ENCODE results near the gene SLMAP. TPM values are rescaled to one million over a fixed set of nuclear protein-coding genes. Genes with fewer than 3 reads are reported as not detected.
A peak's percentile ranks its signal among the peaks of the same experiment; 100 is the strongest.

SLMAP gene
- polyA plus RNA-seq, 1 donor (not counting 4 experiments of a cell fraction or from before 2014, with no cell fraction given) = 58.0 TPM

- Histone ChIP-seq H3K4me2 (ENCODE audit: control insufficient read depth, extremely low read depth, insufficient read depth, low read depth, low read length) (no peak overlapping the region), H3K9ac (ENCODE audit: control insufficient read depth, extremely low read depth, insufficient read depth, low read length) (no peak overlapping the region), H3K4me3 (ENCODE audit: control insufficient read depth in 2 of 3, extremely low read depth in 1 of 3, insufficient read depth in 2 of 3, low read depth in 1 of 3, low read length in 3 of 3) (no peak overlapping the region), H3K27ac (ENCODE audit: control insufficient read depth, insufficient read depth, low read length) (no peak overlapping the region), H3K9me1 (ENCODE audit: control insufficient read depth, extremely low read depth, insufficient read depth, low read length) (no peaks in the 10 kb centered on the region), H3K9me3 (ENCODE audit: control insufficient read depth, low read depth, low read length) (no peaks in the 10 kb centered on the region), H3K4me1 (ENCODE audit: control insufficient read depth, extremely low read depth, insufficient read depth, low read length) (peaks cover 5% of the 10 kb centered on the region), H2AFZ (ENCODE audit: control insufficient read depth, low read length) (peak overlapping the region; percentile 31), H3K27me3 (ENCODE audit: control insufficient read depth, extremely low read depth, insufficient read depth, low read length) (no peaks in the 10 kb centered on the region), H4K20me1 (ENCODE audit: control insufficient read depth, extremely low read depth, insufficient read depth, low read length) (no peaks in the 10 kb centered on the region), H3K36me3 (ENCODE audit: control insufficient read depth in 2 of 2, extremely low read depth in 1 of 2, insufficient read depth in 2 of 2, low read length in 2 of 2) (no peaks in the 10 kb centered on the region), H3K79me2 (ENCODE audit: control insufficient read depth, insufficient read depth, low read length) (no peaks in the 10 kb centered on the region)
- DNase-seq (ENCODE audit: low read depth, low spot score) (no peak), FAIRE-seq (no peak)
- dilution Hi-C loops (cut with MboI; ENCODE audit: extremely low pct_ligation_motif_present, low sequenced_read_pairs) = no loop called here
- no peak for TF ChIP-seq EZH2 (IDR thresholded peaks at IDR 0.05; ENCODE audit: low read length)
- TF ChIP-seq, protein P1, sequence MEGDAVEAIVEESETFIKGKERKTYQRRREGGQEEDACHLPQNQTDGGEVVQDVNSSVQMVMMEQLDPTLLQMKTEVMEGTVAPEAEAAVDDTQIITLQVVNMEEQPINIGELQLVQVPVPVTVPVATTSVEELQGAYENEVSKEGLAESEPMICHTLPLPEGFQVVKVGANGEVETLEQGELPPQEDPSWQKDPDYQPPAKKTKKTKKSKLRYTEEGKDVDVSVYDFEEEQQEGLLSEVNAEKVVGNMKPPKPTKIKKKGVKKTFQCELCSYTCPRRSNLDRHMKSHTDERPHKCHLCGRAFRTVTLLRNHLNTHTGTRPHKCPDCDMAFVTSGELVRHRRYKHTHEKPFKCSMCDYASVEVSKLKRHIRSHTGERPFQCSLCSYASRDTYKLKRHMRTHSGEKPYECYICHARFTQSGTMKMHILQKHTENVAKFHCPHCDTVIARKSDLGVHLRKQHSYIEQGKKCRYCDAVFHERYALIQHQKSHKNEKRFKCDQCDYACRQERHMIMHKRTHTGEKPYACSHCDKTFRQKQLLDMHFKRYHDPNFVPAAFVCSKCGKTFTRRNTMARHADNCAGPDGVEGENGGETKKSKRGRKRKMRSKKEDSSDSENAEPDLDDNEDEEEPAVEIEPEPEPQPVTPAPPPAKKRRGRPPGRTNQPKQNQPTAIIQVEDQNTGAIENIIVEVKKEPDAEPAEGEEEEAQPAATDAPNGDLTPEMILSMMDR (optimal IDR thresholded peaks at IDR 0.05 in 1 of 3, IDR thresholded peaks at IDR 0.05 in 1 of 3, conservative IDR thresholded peaks at IDR 0.05 in 1 of 3; ENCODE audit: extremely low read depth in 1 of 3, insufficient read depth in 2 of 3, low read length in 3 of 3) = no peak
Measured at GRCh38 chr3:57738391-57738790, 17.7 kb upstream of the SLMAP start.

- Histone ChIP-seq H3K27me3 (ENCODE audit: control insufficient read depth, extremely low read depth, insufficient read depth, low read length) (no peaks in the 10 kb centered on the region), H3K9ac (ENCODE audit: control insufficient read depth, extremely low read depth, insufficient read depth, low read length) (no peak overlapping the region), H3K9me1 (ENCODE audit: control insufficient read depth, extremely low read depth, insufficient read depth, low read length) (no peaks in the 10 kb centered on the region), H3K4me3 (ENCODE audit: control insufficient read depth in 2 of 3, extremely low read depth in 1 of 3, insufficient read depth in 2 of 3, low read depth in 1 of 3, low read length in 3 of 3) (no peak overlapping the region), H3K79me2 (ENCODE audit: control insufficient read depth, insufficient read depth, low read length) (no peaks in the 10 kb centered on the region), H2AFZ (ENCODE audit: control insufficient read depth, low read length) (no peak overlapping the region), H3K9me3 (ENCODE audit: control insufficient read depth, low read depth, low read length) (no peaks in the 10 kb centered on the region), H3K4me1 (ENCODE audit: control insufficient read depth, extremely low read depth, insufficient read depth, low read length) (peaks cover 5% of the 10 kb centered on the region), H3K4me2 (ENCODE audit: control insufficient read depth, extremely low read depth, insufficient read depth, low read depth, low read length) (no peak overlapping the region), H3K27ac (ENCODE audit: control insufficient read depth, insufficient read depth, low read length) (no peak overlapping the region), H3K36me3 (ENCODE audit: control insufficient read depth in 2 of 2, extremely low read depth in 1 of 2, insufficient read depth in 2 of 2, low read length in 2 of 2) (no peaks in the 10 kb centered on the region), H4K20me1 (ENCODE audit: control insufficient read depth, extremely low read depth, insufficient read depth, low read length) (no peaks in the 10 kb centered on the region)
- TF ChIP-seq, protein P1 (optimal IDR thresholded peaks at IDR 0.05 in 1 of 3, IDR thresholded peaks at IDR 0.05 in 1 of 3, conservative IDR thresholded peaks at IDR 0.05 in 1 of 3; ENCODE audit: extremely low read depth in 1 of 3, insufficient read depth in 2 of 3, low read length in 3 of 3) = no peak
- TF ChIP-seq EZH2 (IDR thresholded peaks at IDR 0.05; ENCODE audit: low read length) = no peak
- DNase-seq (ENCODE audit: low read depth, low spot score) (no peak), FAIRE-seq (no peak)
- dilution Hi-C loops (cut with MboI; ENCODE audit: extremely low pct_ligation_motif_present, low sequenced_read_pairs) = no loop called here
Measured at GRCh38 chr3:57740027-57740426, 16.1 kb upstream of the SLMAP start.
